Fibroblast of skin of left quadriceps (primary cell): Measurements from ENCODE around the gene KIR3DL1.
"Not testable (repeated sequence)": the region's sequence is repeated elsewhere in the genome, so short reads cannot be mapped to it uniquely, and the experiment has no call there.

Source experiments
- DNase-seq, 2 experiments: peaks; one replicate each; pipeline ENCODE4 v3.0.0-alpha.2; 2013; ENCODE audit warnings: low read depth in 2 of 2

The KIR3DL1 gene

GRCh38 chr19:54814571-54814970 is 1.7 kb upstream of the KIR3DL1 start:
- DNase-seq = not testable (repeated sequence)

GRCh38 chr19:54817670-54818536 is 1.6 kb downstream of the KIR3DL1 start:
- no peak for DNase-seq

DNA sequence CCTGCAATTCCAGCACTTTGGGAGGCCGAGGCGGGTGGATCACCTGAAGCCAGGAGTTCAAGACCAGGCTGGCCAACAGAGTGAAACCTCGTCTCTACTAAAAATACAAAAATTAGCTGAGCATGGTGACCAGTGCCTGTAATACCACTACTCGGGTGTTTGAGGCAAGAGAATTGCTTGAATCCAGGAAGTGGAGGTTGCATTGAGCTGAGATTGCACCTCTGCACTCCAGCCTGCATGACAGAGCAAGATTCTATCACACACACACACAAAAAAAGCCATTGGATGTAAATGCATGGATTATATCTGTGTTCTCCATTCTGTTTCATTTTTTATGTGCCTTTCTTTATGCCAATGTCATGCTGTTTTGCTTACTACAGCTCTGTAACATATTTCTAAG is 8.1 kb downstream of the KIR3DL1 start:
- DNase-seq = not testable (repeated sequence)

DNA sequence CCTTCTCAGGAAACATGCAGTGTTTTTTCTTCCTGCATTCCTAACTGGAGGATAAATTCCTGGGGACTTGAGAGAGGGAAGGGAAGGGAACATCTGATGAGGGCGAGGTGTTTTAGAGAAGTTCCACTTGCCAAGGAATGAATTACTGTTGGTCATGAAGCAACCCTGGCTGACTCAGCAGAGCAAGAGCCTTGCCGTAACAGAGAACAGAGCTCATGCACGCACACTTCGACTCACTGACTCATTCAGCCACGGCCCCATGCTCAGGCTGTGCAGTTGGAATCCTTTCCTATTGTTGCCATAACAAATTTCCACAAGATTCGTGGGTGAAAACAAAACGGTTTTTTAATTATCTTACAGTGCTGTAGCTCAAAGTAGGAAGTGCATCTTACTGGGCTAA is 9.1 kb downstream of the KIR3DL1 start:
- DNase-seq = not testable (repeated sequence)

- DNase-seq = not testable (repeated sequence)
Measured at GRCh38 chr19:54828064-54828463, 11.8 kb downstream of the KIR3DL1 start.

DNA sequence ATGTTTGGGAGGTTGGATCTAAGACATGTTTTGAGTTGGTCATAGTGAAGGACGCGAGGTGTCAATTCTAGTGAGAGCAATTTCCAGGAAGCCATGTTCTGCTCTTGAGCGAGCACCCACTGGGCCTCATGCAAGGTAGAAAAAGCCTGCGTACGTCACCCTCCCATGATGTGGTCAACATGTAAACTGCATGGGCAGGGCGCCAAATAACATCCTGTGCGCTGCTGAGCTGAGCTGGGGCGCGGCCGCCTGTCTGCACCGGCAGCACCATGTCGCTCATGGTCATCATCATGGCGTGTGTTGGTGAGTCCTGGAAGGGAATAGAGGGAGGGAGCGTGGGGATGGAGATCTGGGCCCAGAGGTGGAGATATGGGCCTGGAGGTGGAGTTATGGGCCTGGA is 16.2 kb downstream of the KIR3DL1 start, which contains the start of gene KIR2DS4:
Gene KIR2DS4, plus strand, starts transcription at position 181 of the 400 bp plus-strand sequence.
- DNase-seq = not testable (repeated sequence)

DNA sequence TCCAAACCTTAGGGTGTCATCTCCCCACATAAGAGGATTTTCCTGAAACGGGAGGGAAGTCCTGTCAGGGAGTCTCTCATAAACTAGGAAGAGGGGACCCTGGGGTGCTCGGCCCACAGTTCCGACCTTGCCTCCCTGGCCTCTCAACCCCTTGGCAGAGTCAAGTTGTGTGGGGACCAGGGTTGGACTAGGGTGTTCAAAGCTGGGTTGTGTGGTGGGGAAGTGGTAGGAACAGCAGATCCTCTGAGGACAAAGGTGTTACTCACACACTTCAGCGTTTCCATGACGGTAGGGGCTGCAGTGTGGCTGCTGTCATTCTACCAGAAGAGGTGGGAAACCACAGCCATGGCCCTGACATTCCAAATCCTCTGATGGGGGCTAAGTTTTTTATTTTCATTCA is 18.9 kb downstream of the KIR3DL1 start:
- DNase-seq = not testable (repeated sequence)

DNA sequence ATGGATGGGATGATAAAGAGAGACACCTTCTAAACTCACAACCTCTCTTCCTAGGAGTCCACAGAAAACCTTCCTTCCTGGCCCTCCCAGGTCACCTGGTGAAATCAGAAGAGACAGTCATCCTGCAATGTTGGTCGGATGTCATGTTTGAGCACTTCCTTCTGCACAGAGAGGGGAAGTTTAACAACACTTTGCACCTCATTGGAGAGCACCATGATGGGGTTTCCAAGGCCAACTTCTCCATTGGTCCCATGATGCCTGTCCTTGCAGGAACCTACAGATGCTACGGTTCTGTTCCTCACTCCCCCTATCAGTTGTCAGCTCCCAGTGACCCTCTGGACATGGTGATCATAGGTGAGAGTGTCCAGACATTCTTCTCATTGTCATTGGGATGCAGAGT is 21.3 kb downstream of the KIR3DL1 start:
- DNase-seq = not testable (repeated sequence)

- not testable (repeated sequence) for DNase-seq
Measured at GRCh38 chr19:54843171-54843570, 26.9 kb downstream of the KIR3DL1 start.

DNA sequence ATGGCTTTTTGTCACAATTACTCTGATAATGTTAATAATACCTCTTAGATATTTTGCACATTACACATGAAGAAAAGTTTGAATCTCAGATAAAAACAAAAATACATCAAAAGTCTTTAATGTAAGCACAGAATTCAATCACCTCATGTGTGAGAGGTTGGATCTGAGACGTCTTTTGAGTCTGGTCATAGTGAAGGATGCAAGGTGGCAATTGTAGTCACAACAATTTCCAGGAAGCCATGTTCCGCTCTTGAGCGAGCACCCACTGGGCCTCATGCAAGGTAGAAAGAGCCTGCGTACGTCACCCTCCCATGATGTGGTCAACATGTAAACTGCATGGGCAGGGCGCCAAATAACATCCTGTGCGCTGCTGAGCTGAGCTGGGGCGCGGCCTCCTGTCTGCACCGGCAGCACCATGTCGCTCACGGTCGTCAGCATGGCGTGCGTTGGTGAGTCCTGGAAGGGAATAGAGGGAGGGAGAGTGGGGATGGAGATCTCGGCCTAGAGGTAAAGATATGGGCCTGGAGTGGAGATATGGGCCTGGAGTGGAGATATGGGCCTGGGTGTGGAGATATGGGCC is 33.9 kb downstream of the KIR3DL1 start, which contains the start of gene KIR3DL2:
Gene KIR3DL2, plus strand, starts transcription at position 383 of the 580 bp plus-strand sequence. Its CDS starts 33 bp downstream, at position 416.
- DNase-seq = not testable (repeated sequence)

DNA sequence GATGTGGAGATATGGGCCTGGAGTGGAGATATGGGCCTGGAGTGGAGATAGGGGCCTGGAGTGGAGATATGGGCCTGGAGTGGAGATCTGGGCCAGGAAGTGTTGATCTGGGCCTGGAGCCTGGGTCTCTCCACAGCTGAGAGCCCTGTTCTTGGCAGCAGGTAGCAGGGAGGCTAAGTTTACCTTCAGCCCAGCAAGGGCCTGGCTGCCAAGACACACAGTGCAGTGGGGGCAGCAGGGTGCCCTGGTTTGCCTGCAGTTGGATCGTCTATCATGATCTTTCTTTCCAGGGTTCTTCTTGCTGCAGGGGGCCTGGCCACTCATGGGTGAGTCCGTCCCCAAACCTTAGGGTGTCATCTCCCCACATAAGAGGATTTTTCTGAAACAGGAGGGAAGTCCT is 34.7 kb downstream of the KIR3DL1 start:
- DNase-seq = no peak

GRCh38 chr19:54851353-54851752 is 35.1 kb downstream of the KIR3DL1 start:
- no peak for DNase-seq

DNA sequence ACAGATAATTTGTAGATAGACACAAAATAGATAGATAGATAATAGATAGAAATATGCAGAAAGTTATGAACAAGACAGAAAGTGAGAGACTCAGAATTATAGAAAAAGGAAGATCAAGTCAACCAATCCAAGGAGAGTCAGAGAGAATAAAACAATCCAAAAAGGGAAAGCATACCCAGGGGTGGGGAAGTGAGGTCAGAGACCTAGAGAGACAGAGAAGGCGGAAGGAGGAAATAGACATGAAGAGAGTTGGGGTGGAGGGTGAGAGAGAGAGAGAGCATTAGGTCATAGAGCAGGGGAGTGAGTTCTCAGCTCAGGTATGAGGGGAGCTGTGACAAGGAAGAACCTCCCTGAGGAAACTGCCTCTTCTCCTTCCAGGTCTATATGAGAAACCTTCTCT is 39.0 kb downstream of the KIR3DL1 start:
- DNase-seq = not testable (repeated sequence)

- DNase-seq = not testable (repeated sequence)
Measured at GRCh38 chr19:54858476-54858875, 42.2 kb downstream of the KIR3DL1 start.

DNA sequence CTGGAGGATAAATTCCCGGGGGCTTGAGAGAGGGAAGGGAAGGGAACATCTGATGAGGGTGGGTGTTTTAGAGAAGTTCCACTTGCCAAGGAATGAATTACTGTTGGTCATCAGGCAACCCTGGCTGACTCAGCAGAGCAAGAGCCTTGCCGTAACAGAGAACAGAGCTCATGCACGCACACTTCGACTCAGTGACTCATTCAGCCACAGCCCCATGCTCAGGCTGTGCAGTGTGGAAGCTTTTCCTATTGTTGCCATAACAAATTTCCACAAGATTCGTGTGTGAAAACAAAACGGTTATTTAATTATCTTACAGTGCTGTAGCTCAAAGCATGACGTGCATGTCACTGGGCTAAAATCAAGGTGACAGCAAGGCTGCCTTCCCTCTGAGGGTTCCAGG is 43.2 kb downstream of the KIR3DL1 start:
- DNase-seq = not testable (repeated sequence)

- not testable (repeated sequence) for DNase-seq
Measured at GRCh38 chr19:54863459-54863858, 47.2 kb downstream of the KIR3DL1 start.

GRCh38 chr19:54871696-54872095 is 55.4 kb downstream of the KIR3DL1 start:
- DNase-seq = no peak

DNA sequence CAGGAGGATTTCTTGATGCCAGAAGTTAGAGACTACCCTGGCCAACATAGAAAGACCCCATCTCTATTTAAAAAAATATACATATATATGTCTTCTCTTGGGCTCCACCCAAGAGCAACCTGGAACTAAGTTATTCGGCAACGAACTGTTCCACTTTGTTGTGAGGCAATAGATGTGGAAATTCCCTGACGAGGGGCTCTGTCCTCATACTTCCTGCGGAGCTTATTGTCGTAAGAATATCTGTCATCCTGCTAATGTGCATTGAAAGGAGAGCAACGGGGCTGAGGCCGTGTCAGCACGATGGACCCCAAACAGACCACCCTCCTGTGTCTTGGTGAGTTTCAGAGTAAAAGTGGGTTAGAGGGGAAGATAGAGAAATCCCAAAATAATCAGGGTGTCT is 57.7 kb downstream of the KIR3DL1 start, which contains the start of gene FCAR:
Gene FCAR, plus strand, starts transcription at position 246 of the 400 bp plus-strand sequence. Its CDS starts 55 bp downstream, at position 301.
- DNase-seq = no peak

DNA sequence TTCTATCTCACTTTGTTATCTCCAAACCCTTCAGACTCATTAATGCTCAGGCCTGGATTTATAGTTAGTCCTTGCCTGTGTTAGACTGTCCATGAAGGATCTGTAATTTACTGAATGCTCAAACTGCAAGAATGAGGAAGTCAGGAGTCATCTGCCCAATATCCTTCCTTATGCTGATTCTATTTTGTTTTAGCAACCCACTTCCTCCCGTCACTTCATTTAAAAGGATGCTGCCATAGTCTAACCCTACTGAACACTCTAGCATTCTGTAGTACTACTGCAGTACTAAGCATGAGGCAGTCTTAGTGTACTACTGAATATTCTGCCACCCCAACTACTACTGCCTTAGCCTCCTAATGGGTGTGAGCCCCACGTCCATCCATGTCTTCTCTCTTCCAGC is 59.2 kb downstream of the KIR3DL1 start:
- no peak for DNase-seq

DNA sequence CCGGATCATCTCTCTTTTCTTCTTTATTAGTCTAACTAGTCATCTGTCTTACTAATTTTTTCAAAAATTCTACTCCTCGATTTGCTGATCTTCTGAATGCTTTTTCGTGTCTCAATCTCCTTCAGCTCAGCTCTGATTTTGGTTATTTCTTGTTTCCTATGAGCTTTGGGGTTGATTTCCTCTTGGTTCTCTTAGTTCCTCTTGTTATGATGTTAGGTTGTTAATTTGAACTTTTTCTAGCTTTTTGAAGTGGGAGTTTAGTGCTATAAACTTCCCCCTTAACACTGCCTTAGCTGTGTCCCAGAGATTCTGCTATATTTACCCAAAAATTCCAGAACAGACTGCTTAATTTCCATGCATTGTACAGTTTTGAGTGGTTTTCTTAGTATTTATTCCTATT is 61.2 kb downstream of the KIR3DL1 start:
- DNase-seq = no peak
